K562 (cell line): ENCODE results near the gene NDRG4. TPM values are rescaled to one million over a fixed set of nuclear protein-coding genes. Genes with fewer than 3 reads are reported as not detected.

Source experiments
- ATF3 ChIP-seq, 2 experiments: fragments of 450-650 bp in 1 of 2; sonication (generic) in 1 of 2; formaldehyde crosslinking in 1 of 2; IDR thresholded peaks in 1 of 2; conservative IDR thresholded peaks in 1 of 2; 2 replicates each; pipeline versions ENCODE4 v1.6.1 to v1.8.1; 2016 to 2023; ENCODE audit warnings: mild to moderate bottlenecking in 2 of 2, moderate library complexity in 2 of 2, inconsistent platforms in 1 of 2, missing genetic modification reagents in 1 of 2
- BACH1 ChIP-seq: fragments of 200-800 bp; sonication (Bioruptor generic); IDR thresholded peaks from 2 replicates; pipeline ENCODE4 v1.6.1; 2016; ENCODE audit warnings: missing genetic modification characterization, missing compliant biosample characterization
- BRF2 ChIP-seq: IDR thresholded peaks from 3 replicates; pipeline ENCODE4 v1.6.1; 2011; ENCODE audit warnings: borderline replicate concordance, mild to moderate bottlenecking; ENCODE audit not compliant: insufficient read length, insufficient read depth
- CHAMP1 ChIP-seq: fragments of 450-650 bp; IDR thresholded peaks from 2 replicates; pipeline ENCODE4 v1.6.1; 2016; ENCODE audit warnings: mild to moderate bottlenecking
- FOS ChIP-seq: IDR thresholded peaks from 3 replicates; pipeline ENCODE4 v1.6.1; 2011; ENCODE audit not compliant: insufficient read length; ENCODE audit errors: extremely low read depth
- FOXO4 ChIP-seq: fragments of 450-650 bp; formaldehyde crosslinking; IDR thresholded peaks from 2 replicates; pipeline ENCODE4 v1.4.0; 2020; ENCODE audit warnings: mild to moderate bottlenecking, moderate library complexity
- LEF1 ChIP-seq: fragments of 450-650 bp; IDR thresholded peaks from 2 replicates; pipeline ENCODE4 v1.6.1; 2016; ENCODE audit warnings: mild to moderate bottlenecking
- PHB2 ChIP-seq: fragments of 450-650 bp; IDR thresholded peaks from 2 replicates; pipeline ENCODE4 v1.6.1; 2017; ENCODE audit warnings: low read depth
- PHF21A ChIP-seq: fragments of 450-650 bp; IDR thresholded peaks from 2 replicates; pipeline ENCODE4 v1.6.1; 2017; ENCODE audit warnings: low read depth, borderline replicate concordance
- XRCC4 ChIP-seq: IDR thresholded peaks from one replicate; pipeline ENCODE4 v1.6.1; 2011; ENCODE audit not compliant: insufficient read depth, insufficient read length; ENCODE audit errors: extremely low read depth
- ZBTB11 ChIP-seq, 3 experiments: fragments of 200-800 bp in 1 of 3; fragments of 250-450 bp in 1 of 3; fragments of 450-650 bp in 1 of 3; sonication (Bioruptor Pico) in 1 of 3; sonication (Bioruptor generic) in 1 of 3; formaldehyde crosslinking in 1 of 3; IDR thresholded peaks; 2 replicates each; pipeline versions ENCODE4 v1.6.1 to v1.8.0; 2016 to 2022; ENCODE audit warnings: mild to moderate bottlenecking in 2 of 3, missing genetic modification characterization in 2 of 3, missing compliant biosample characterization in 1 of 3, moderate library complexity in 1 of 3
- ZBTB9 ChIP-seq: fragments of 450-650 bp; formaldehyde crosslinking; IDR thresholded peaks from 2 replicates; pipeline ENCODE4 v1.4.0; 2020; ENCODE audit warnings: mild to moderate bottlenecking, moderate library complexity
- ZC3H11A ChIP-seq: IDR thresholded peaks from 2 replicates; pipeline ENCODE4 v1.6.1; 2012; ENCODE audit warnings: low read depth, low read length, improper control_type of control experiment
- ZFX ChIP-seq: sonication (generic); formaldehyde crosslinking; IDR thresholded peaks from 2 replicates; pipeline ENCODE4 v1.8.0; 2022; ENCODE audit warnings: mild to moderate bottlenecking, missing genetic modification reagents, moderate library complexity
- polyA plus RNA-seq, 8 experiments: library from polyadenylated mRNA; depleted of rRNA in 4 of 8; stranded (reverse) in 5 of 8; unstranded in 3 of 8; fragments of >200 nt; fragmentation: Nextera tagmentation in 2 of 8; fragmentation: Illumina TruSeq in 1 of 8; extraction: Ambion mirVana in 2 of 8; extraction: Trizol in 1 of 8; gene quantifications; 2 replicates each; pipeline versions ENCODE4 v1.2.1 to v1.2.3, GENCODE V29; 2011 to 2014; ENCODE audit warnings: inconsistent platforms in 1 of 8, missing spikeins in 1 of 8
- total RNA-seq, 7 experiments: library from RNA; depleted of rRNA in 6 of 7; stranded (reverse); fragments of >200 nt in 6 of 7; fragmentation: Illumina TruSeq in 2 of 7; extraction: Trizol in 2 of 7; gene quantifications; 2 replicates each; pipeline versions ENCODE4 v1.2.1 to v1.2.3, GENCODE V29; 2011 to 2021; ENCODE audit warnings: low replicate concordance in 1 of 7

The NDRG4 gene
- total and polyA plus RNA-seq, 9 of the 15 experiments (the other 6 are each of a cell fraction or from before 2014, with no cell fraction given), result 0.06 to 0.95 (median 0.28) TPM

GRCh38 chr16:58501242-58502131 lies 1.5 kb downstream of the NDRG4 start (continued):
- TF ChIP-seq CHAMP1 (no peak), FOS (no peak), BACH1 (tag) (no peak), BRF2 (no peak), ZBTB9 (CRISPR knock-in tag) (no peak), PHF21A (no peak), FOXO4 (no peak), LEF1 (no peak), ATF3 (IDR thresholded peaks at IDR 0.05) (peak; percentile 75), ATF3 (CRISPR knock-in tag; conservative IDR thresholded peaks at IDR 0.05) (no peak), PHB2 (no peak), ZC3H11A (no peak), ZFX (CRISPR knock-in tag) (peak; percentile 28; the same call in 1 of the 2 replicates), ZBTB11 (CRISPR knock-in tag; IDR thresholded peaks at IDR 0.05) (no peak), XRCC4 (no peak)
